GM23338 (cell line): ENCODE data around the gene SLX4IP.

Experiments
- EZH2 ChIP-seq: fragments of 200-600 bp; sonication (generic); IDR thresholded peaks from one replicate; pipeline ENCODE4 v1.8.0; 2017; ENCODE audit warnings: antibody characterized with exemption, mild to moderate bottlenecking, low read depth; ENCODE audit not compliant: unreplicated experiment
- EZH2phosphoT487 ChIP-seq: fragments of 200-600 bp; sonication (generic); IDR thresholded peaks from one replicate; pipeline ENCODE4 v1.8.1; 2018; ENCODE audit warnings: antibody characterized with exemption; ENCODE audit not compliant: unreplicated experiment
- POLR2AphosphoS5 ChIP-seq: IDR thresholded peaks from 2 replicates; pipeline ENCODE4 v1.6.1; 2016; ENCODE audit warnings: antibody characterized with exemption, low read depth
- TF ChIP-seq, protein P1 (sequence below), 2 experiments: fragments of 200-600 bp in 1 of 2; sonication (generic) in 1 of 2; conservative IDR thresholded peaks; 2 replicates each; pipeline versions ENCODE4 v1.5.1 to v1.6.1; 2016 to 2017; ENCODE audit warnings: antibody characterized with exemption in 2 of 2, low read depth in 2 of 2, mild to moderate bottlenecking in 2 of 2, moderate library complexity in 1 of 2
- TF ChIP-seq, protein P2 (sequence below): IDR thresholded peaks from one replicate; pipeline ENCODE4 v1.6.1; 2018; ENCODE audit warnings: antibody characterized with exemption; ENCODE audit not compliant: unreplicated experiment
- TF ChIP-seq, protein P3 (sequence below): fragments of 250-450 bp; sonication (Bioruptor Pico); IDR thresholded peaks from 2 replicates; pipeline ENCODE4 v1.5.0; 2020; ENCODE audit warnings: mild to moderate bottlenecking, moderate library complexity

DNA sequence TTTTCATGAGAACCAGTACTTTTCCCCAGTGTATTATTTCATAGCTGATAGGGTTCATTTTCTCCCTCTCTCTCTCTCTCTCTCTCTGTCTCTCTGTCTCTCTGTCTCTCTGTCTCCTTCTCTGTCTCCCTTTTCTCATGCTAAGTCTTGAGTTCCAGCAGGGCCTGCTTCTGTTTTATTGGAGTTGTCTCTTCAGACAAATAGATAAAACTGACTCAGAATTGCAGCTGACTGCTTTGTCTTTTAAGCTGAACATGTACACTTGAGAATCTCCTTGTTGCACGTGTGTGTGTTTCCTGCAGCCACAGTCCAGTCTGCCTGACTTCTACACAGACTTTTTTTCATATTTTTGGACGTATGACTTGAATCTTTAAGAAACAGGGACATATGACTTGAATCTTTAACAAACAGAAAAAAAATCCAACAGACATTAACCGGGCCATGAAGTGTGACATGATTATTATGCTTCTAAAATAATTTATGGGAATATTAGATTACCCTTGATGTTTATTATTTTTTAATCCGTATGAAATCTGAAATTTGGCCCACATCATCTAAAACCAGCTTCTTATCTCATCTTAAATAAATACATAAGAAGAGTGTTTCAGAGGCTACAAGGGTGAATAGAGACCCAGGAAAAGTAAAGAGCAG, 167.2 kb downstream of the SLX4IP start:
- TF ChIP-seq EZH2 (no peak), EZH2phosphoT487 (no peak), POLR2AphosphoS5 (no peak)
- TF ChIP-seq, protein P1, sequence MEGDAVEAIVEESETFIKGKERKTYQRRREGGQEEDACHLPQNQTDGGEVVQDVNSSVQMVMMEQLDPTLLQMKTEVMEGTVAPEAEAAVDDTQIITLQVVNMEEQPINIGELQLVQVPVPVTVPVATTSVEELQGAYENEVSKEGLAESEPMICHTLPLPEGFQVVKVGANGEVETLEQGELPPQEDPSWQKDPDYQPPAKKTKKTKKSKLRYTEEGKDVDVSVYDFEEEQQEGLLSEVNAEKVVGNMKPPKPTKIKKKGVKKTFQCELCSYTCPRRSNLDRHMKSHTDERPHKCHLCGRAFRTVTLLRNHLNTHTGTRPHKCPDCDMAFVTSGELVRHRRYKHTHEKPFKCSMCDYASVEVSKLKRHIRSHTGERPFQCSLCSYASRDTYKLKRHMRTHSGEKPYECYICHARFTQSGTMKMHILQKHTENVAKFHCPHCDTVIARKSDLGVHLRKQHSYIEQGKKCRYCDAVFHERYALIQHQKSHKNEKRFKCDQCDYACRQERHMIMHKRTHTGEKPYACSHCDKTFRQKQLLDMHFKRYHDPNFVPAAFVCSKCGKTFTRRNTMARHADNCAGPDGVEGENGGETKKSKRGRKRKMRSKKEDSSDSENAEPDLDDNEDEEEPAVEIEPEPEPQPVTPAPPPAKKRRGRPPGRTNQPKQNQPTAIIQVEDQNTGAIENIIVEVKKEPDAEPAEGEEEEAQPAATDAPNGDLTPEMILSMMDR (conservative IDR thresholded peaks at IDR 0.05; ENCODE audit: low read depth in 2 of 2), result no peak
- TF ChIP-seq, protein P2, sequence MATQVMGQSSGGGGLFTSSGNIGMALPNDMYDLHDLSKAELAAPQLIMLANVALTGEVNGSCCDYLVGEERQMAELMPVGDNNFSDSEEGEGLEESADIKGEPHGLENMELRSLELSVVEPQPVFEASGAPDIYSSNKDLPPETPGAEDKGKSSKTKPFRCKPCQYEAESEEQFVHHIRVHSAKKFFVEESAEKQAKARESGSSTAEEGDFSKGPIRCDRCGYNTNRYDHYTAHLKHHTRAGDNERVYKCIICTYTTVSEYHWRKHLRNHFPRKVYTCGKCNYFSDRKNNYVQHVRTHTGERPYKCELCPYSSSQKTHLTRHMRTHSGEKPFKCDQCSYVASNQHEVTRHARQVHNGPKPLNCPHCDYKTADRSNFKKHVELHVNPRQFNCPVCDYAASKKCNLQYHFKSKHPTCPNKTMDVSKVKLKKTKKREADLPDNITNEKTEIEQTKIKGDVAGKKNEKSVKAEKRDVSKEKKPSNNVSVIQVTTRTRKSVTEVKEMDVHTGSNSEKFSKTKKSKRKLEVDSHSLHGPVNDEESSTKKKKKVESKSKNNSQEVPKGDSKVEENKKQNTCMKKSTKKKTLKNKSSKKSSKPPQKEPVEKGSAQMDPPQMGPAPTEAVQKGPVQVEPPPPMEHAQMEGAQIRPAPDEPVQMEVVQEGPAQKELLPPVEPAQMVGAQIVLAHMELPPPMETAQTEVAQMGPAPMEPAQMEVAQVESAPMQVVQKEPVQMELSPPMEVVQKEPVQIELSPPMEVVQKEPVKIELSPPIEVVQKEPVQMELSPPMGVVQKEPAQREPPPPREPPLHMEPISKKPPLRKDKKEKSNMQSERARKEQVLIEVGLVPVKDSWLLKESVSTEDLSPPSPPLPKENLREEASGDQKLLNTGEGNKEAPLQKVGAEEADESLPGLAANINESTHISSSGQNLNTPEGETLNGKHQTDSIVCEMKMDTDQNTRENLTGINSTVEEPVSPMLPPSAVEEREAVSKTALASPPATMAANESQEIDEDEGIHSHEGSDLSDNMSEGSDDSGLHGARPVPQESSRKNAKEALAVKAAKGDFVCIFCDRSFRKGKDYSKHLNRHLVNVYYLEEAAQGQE, result no peak
- TF ChIP-seq, protein P3, sequence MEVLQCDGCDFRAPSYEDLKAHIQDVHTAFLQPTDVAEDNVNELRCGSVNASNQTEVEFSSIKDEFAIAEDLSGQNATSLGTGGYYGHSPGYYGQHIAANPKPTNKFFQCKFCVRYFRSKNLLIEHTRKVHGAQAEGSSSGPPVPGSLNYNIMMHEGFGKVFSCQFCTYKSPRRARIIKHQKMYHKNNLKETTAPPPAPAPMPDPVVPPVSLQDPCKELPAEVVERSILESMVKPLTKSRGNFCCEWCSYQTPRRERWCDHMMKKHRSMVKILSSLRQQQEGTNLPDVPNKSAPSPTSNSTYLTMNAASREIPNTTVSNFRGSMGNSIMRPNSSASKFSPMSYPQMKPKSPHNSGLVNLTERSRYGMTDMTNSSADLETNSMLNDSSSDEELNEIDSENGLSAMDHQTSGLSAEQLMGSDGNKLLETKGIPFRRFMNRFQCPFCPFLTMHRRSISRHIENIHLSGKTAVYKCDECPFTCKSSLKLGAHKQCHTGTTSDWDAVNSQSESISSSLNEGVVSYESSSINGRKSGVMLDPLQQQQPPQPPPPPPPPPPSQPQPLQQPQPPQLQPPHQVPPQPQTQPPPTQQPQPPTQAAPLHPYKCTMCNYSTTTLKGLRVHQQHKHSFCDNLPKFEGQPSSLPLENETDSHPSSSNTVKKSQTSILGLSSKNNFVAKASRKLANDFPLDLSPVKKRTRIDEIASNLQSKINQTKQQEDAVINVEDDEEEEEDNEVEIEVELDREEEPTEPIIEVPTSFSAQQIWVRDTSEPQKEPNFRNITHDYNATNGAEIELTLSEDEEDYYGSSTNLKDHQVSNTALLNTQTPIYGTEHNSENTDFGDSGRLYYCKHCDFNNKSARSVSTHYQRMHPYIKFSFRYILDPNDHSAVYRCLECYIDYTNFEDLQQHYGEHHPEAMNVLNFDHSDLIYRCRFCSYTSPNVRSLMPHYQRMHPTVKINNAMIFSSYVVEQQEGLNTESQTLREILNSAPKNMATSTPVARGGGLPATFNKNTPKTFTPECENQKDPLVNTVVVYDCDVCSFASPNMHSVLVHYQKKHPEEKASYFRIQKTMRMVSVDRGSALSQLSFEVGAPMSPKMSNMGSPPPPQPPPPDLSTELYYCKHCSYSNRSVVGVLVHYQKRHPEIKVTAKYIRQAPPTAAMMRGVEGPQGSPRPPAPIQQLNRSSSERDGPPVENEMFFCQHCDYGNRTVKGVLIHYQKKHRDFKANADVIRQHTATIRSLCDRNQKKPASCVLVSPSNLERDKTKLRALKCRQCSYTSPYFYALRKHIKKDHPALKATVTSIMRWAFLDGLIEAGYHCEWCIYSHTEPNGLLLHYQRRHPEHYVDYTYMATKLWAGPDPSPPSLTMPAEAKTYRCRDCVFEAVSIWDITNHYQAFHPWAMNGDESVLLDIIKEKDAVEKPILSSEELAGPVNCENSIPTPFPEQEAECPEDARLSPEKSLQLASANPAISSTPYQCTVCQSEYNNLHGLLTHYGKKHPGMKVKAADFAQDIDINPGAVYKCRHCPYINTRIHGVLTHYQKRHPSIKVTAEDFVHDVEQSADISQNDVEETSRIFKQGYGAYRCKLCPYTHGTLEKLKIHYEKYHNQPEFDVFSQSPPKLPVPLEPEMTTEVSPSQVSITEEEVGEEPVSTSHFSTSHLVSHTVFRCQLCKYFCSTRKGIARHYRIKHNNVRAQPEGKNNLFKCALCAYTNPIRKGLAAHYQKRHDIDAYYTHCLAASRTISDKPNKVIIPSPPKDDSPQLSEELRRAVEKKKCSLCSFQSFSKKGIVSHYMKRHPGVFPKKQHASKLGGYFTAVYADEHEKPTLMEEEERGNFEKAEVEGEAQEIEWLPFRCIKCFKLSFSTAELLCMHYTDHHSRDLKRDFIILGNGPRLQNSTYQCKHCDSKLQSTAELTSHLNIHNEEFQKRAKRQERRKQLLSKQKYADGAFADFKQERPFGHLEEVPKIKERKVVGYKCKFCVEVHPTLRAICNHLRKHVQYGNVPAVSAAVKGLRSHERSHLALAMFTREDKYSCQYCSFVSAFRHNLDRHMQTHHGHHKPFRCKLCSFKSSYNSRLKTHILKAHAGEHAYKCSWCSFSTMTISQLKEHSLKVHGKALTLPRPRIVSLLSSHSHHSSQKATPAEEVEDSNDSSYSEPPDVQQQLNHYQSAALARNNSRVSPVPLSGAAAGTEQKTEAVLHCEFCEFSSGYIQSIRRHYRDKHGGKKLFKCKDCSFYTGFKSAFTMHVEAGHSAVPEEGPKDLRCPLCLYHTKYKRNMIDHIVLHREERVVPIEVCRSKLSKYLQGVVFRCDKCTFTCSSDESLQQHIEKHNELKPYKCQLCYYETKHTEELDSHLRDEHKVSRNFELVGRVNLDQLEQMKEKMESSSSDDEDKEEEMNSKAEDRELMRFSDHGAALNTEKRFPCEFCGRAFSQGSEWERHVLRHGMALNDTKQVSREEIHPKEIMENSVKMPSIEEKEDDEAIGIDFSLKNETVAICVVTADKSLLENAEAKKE, result no peak
